Endothelial cell of umbilical vein (primary cell): ENCODE data around the gene PLXNB1. TPM values are rescaled to one million over a fixed set of nuclear protein-coding genes. Genes with fewer than 3 reads are reported as not detected.

Experiments used
- BruUV-seq: library from RNA; stranded (reverse); fragments of 400-500 nt; replicated peaks from 2 replicates; lab custom pipeline; 2021; lab: Mats Ljungman, UMichigan
- CTCF ChIA-PET: fragments of 300-600, 350-600 bp; sonication (Branson Sonifier 250); formaldehyde crosslinking; loops from one replicate; lab custom pipeline; 2021; ENCODE audit warnings: antibody characterized with exemption, inconsistent platforms; lab: Charles Lee
- POLR2A ChIA-PET: fragments of 300-600, 350-600 bp; sonication (Branson Sonifier 250); formaldehyde crosslinking; loops from one replicate; lab custom pipeline; 2021; ENCODE audit warnings: antibody characterized with exemption, inconsistent platforms; lab: Charles Lee
- DNase-seq: peaks from one replicate; pipeline ENCODE4 v3.0.0-alpha.2; 2011; ENCODE audit warnings: low read depth, low spot score
- FAIRE-seq: peaks from 2 replicates; lab custom pipeline; 2011; peaks lifted over from hg19 to GRCh38; lab: Jason Lieb, UNC
- H2AFZ ChIP-seq: 2 replicates; pipeline ENCODE4 v1.6.0; 2012; ENCODE audit warnings: low read depth, low read length, control low read depth, inconsistent platforms
- H3K27ac ChIP-seq: 2 replicates; pipeline ENCODE4 v1.5.1; 2011; ENCODE audit warnings: low read depth, mild to moderate bottlenecking, control low read depth, low read length, moderate library complexity; ENCODE audit not compliant: insufficient read depth
- H3K27me3 ChIP-seq, 2 experiments: 2 replicates each; pipeline versions ENCODE4 v1.6.0 to v1.6.1; 2011; ENCODE audit warnings: low read length in 2 of 2, mixed read lengths in 1 of 2; ENCODE audit not compliant: control insufficient read depth in 2 of 2, insufficient read depth in 2 of 2
- H3K36me3 ChIP-seq, 2 experiments: 2 replicates in 1 of 2; 3 replicates in 1 of 2; pipeline ENCODE4 v1.5.1; 2011; ENCODE audit warnings: low read length in 2 of 2, mild to moderate bottlenecking in 1 of 2, moderate library complexity in 1 of 2; ENCODE audit not compliant: control insufficient read depth in 2 of 2, insufficient read depth in 2 of 2; ENCODE audit errors: extremely low read depth in 1 of 2
- H3K4me1 ChIP-seq: 3 replicates; pipeline ENCODE4 v1.5.1; 2011; ENCODE audit warnings: mild to moderate bottlenecking, low read length; ENCODE audit not compliant: control insufficient read depth, insufficient read depth; ENCODE audit errors: extremely low read depth
- H3K4me2 ChIP-seq: 2 replicates; pipeline ENCODE4 v1.6.1; 2011; ENCODE audit warnings: low read length, control low read depth, mixed read lengths; ENCODE audit not compliant: insufficient read depth
- H3K4me3 ChIP-seq, 3 experiments: fragments of 200-600 bp in 1 of 3; sonication (generic), shearing (Covaris generic) in 1 of 3; replicated peaks in 1 of 3; 2 replicates each; pipeline ENCODE4 v1.5.1; 2011 to 2016; ENCODE audit warnings: control low read depth in 3 of 3, low read length in 3 of 3, mild to moderate bottlenecking in 2 of 3, inconsistent platforms in 1 of 3, low read depth in 1 of 3, moderate library complexity in 1 of 3; ENCODE audit not compliant: insufficient read depth in 1 of 3
- H3K79me2 ChIP-seq: 2 replicates; pipeline ENCODE4 v1.6.0; 2012; ENCODE audit warnings: low read length, inconsistent platforms; ENCODE audit not compliant: control insufficient read depth, insufficient read depth
- H3K9ac ChIP-seq: replicated peaks from 2 replicates; pipeline ENCODE3; 2011; ENCODE audit warnings: low read length, control low read depth; ENCODE audit not compliant: insufficient read depth; ENCODE audit errors: extremely low read depth
- H3K9me1 ChIP-seq: replicated peaks from 3 replicates; pipeline ENCODE4 v1.6.0; 2011; ENCODE audit warnings: mild to moderate bottlenecking, low read length; ENCODE audit not compliant: control insufficient read depth, insufficient read depth; ENCODE audit errors: extremely low read depth
- H3K9me3 ChIP-seq: replicated peaks from 2 replicates; pipeline ENCODE4 v1.5.1; 2012; ENCODE audit warnings: low read length, inconsistent platforms; ENCODE audit not compliant: control insufficient read depth, insufficient read depth
- H4K20me1 ChIP-seq: replicated peaks from 2 replicates; pipeline ENCODE3; 2011; ENCODE audit warnings: mild to moderate bottlenecking, low read length; ENCODE audit not compliant: control insufficient read depth, insufficient read depth; ENCODE audit errors: extremely low read depth
- EZH2 ChIP-seq: IDR thresholded peaks from 2 replicates; pipeline ENCODE4 v1.6.1; 2012; ENCODE audit warnings: borderline replicate concordance, low read depth, mild to moderate bottlenecking, moderate library complexity, low read length, inconsistent platforms; ENCODE audit not compliant: severe bottlenecking
- FOS ChIP-seq: IDR thresholded peaks from 2 replicates; pipeline ENCODE4 v1.6.1; 2011; ENCODE audit warnings: mild to moderate bottlenecking, low read length, moderate library complexity, borderline replicate concordance; ENCODE audit not compliant: insufficient read depth
- GATA2 ChIP-seq: IDR thresholded peaks from 2 replicates; pipeline ENCODE4 v1.7.0; 2011; ENCODE audit warnings: low read depth, mild to moderate bottlenecking, moderate library complexity, mixed read lengths, low read length; ENCODE audit not compliant: insufficient read length, insufficient read depth
- JUN ChIP-seq: IDR thresholded peaks from 2 replicates; pipeline ENCODE4 v1.6.1; 2011; ENCODE audit warnings: borderline replicate concordance, low read depth; ENCODE audit not compliant: insufficient read length, insufficient read depth
- POLR2A ChIP-seq: IDR thresholded peaks from 2 replicates; pipeline ENCODE4 v1.6.1; 2012; ENCODE audit warnings: low read depth, mild to moderate bottlenecking, control low read depth, low read length
- POLR2AphosphoS5 ChIP-seq: IDR thresholded peaks from 2 replicates; pipeline ENCODE4 v1.6.1; 2012; ENCODE audit warnings: low read depth, mild to moderate bottlenecking, control low read depth, low read length, moderate library complexity; ENCODE audit not compliant: insufficient read depth
- dilution Hi-C: fragments of 300-500 bp; cut with MboI; formaldehyde crosslinking; loops from one replicate; pipeline ENCODE4 v1.15.0; 2019; ENCODE audit warnings: low sequenced_read_pairs; ENCODE audit not compliant: extremely low pct_ligation_motif_present
- intact Hi-C: fragments of 100-400 bp; cut with micrococcal nuclease; formaldehyde crosslinking; loops from one replicate; pipeline ENCODE4 v1.10.0; 2022
- polyA plus RNA-seq, 4 experiments: library from polyadenylated mRNA; depleted of rRNA in 3 of 4; stranded (reverse) in 3 of 4; unstranded in 1 of 4; fragments of >200 nt; gene quantifications; 2 replicates each; pipeline versions ENCODE4 v1.2.1 to v1.2.3, GENCODE V29; 2011 to 2012; ENCODE audit warnings: missing spikeins in 1 of 4
- total RNA-seq: library from RNA; stranded (reverse); gene quantifications from 2 replicates; pipeline ENCODE4 v1.2.3, GENCODE V29; 2021
- TF ChIP-seq, protein P1 (sequence below): IDR thresholded peaks from 2 replicates; pipeline ENCODE4 v1.6.1; 2011; ENCODE audit not compliant: insufficient read depth, insufficient read length

Gene PLXNB1
- total and polyA plus RNA-seq, 2 donors (not counting 3 experiments of a cell fraction or from before 2014, with no cell fraction given): 43.1 to 45.2 TPM

DNA sequence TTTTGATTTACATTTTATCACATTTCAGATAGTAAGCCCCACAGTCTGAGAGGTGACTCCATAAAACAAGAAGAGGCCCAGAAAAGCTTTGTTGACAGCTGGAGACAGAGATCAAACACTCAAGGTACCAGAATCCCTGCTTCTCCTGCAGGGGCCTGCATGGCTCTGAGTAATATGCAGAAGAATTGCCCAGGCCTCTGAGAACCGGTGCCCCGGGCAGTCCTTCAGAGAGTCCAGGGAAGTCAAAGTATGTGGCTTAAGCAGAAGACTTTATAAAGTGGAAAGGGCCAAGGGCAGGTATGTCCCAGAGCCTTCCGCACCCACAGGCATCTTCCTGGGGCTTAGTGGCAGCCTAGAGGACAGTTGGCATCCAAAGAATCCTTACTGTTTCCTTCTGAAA is 29.4 kb upstream of the PLXNB1 start:
- ChIA-PET CTCF (interaction anchor here (3.7 to 6.5 kb wide), 2 partner anchors 23 to 90 kb away, joined by 12 to 59 read pairs; no protein-coding TSS in a partner anchor), POLR2A (no interaction called here)
- intact Hi-C loops: no loop called here
- no TSS peak for BruUV-seq
- Histone ChIP-seq H3K9ac (no peak overlapping the region), H3K4me3 (no peak overlapping the region), H2AFZ (no peak overlapping the region), H4K20me1 (no peaks in the 10 kb centered on the region), H3K27ac (no peak overlapping the region), H3K79me2 (no peaks in the 10 kb centered on the region), H3K9me3 (no peaks in the 10 kb centered on the region), H3K4me1 (no peaks in the 10 kb centered on the region), H3K9me1 (no peaks in the 10 kb centered on the region), H3K36me3 (peaks cover 18 to 29% of the 10 kb centered on the region in 2 experiments), H3K27me3 (no peaks in the 10 kb centered on the region), H3K4me2 (no peak overlapping the region)
- DNase-seq (no peak), FAIRE-seq (no peak)
- TF ChIP-seq GATA2 (no peak), POLR2A (no peak), EZH2 (no peak)
- TF ChIP-seq, protein P1, sequence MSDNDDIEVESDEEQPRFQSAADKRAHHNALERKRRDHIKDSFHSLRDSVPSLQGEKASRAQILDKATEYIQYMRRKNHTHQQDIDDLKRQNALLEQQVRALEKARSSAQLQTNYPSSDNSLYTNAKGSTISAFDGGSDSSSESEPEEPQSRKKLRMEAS: no peak
- dilution Hi-C loops: no loop called here

DNA sequence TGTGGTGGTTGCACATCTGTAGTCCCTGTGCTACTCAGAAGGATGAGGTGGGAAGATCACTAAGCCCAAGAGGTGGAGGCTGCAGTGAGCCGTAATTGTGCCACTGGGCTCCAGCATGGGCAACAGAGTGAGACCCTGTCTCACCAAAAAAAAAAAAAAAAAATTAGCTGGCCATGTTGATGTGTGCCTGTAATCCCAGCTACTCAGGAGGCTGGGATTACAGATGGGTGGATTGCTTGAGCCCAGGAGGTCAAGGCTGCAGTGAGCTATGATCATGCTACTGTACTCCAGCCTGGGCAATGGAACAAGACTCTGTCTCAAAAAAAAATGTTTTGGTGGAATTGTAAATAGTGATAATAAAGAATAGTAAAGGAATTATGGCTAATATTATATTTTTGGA is 26.6 kb upstream of the PLXNB1 start:
- H3K9me3 ChIP-seq: no peaks in the 10 kb centered on the region
- H4K20me1 ChIP-seq: no peaks in the 10 kb centered on the region
- no peak overlapping the region for H3K4me2 ChIP-seq
- TF ChIP-seq, protein P1: no peak
- no peak for TF ChIP-seq EZH2
- TF ChIP-seq FOS: no peak
- TF ChIP-seq POLR2AphosphoS5: no peak
- no peak for TF ChIP-seq POLR2A
- no peak for TF ChIP-seq GATA2
- TF ChIP-seq JUN: no peak
- no peak for DNase-seq
- no peak overlapping the region for H3K27ac ChIP-seq
- no peaks in the 10 kb centered on the region for H3K9me1 ChIP-seq
- H3K4me3 ChIP-seq: no peak overlapping the region
- POLR2A ChIA-PET: interaction anchor here (0.6 kb wide), 1 partner anchor 96 kb away, joined by 3 read pairs; no protein-coding TSS in a partner anchor
- H2AFZ ChIP-seq: no peak overlapping the region
- no peak overlapping the region for H3K9ac ChIP-seq
- FAIRE-seq: no peak
- H3K27me3 ChIP-seq: no peaks in the 10 kb centered on the region
- intact Hi-C loops (no loop called here), dilution Hi-C loops (no loop called here)
- H3K36me3 ChIP-seq: peaks cover 19 to 34% of the 10 kb centered on the region in 2 experiments
- no peaks in the 10 kb centered on the region for H3K4me1 ChIP-seq
- no peaks in the 10 kb centered on the region for H3K79me2 ChIP-seq
- CTCF ChIA-PET: interaction anchor here (0.9 to 6.5 kb wide), 4 partner anchors 16 to 93 kb away, joined by 3 to 59 read pairs (median 8); partner anchors contain the start of genes CCDC51 and TMA7
- BruUV-seq: no TSS peak
